8988T (cell line): ENCODE results near the gene RAP2A.

ENCODE experiments used
- DNase-seq: peaks from one replicate; pipeline ENCODE4 v3.0.0; 2011

Gene RAP2A

DNA sequence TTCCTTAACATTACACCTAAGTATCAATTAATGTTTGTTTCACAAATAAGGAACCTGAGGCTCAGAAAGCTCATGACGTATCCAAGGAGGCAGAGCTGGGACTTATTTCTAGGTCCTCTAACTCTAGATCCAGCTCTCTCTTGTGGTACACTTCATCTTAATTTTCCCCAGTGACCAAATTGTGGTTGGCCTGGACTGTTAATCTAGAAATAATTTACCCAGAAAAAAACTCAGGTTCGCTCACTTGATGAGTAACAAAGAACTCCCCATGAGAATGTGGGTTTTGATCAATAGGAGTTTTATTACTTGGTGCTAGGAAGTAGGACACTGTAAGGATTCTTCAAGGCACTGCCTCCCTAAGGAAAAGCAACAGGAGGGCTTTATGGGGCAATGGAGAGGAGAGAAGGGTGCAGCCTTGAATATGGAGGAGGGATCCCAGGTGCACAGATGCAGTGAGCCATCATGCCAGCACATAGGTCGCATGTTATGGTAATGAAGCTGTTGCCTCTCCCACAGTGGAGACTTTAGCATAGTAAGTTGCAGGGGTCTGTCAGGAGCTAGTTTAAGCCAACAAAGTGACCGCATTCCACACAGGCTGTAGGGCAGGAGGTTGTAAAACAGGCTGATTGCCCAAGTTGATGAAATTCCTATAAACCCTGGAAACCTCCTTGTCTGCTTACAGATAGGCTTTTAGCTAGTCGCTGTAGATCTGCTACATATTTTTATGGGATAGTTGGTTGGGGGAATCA, 14.7 kb downstream of the RAP2A start:
- DNase-seq: no peak

GRCh38 chr13:97454699-97455098, 20.7 kb downstream of the RAP2A start:
- no peak for DNase-seq

- DNase-seq: no peak
These were observed 22.1 kb downstream of the RAP2A start for GRCh38 chr13:97456047-97456446.

- no peak for DNase-seq
These were observed 25.3 kb downstream of the RAP2A start for GRCh38 chr13:97459215-97459777.

GRCh38 chr13:97460004-97460775, 26.2 kb downstream of the RAP2A start:
- DNase-seq: no peak

DNA sequence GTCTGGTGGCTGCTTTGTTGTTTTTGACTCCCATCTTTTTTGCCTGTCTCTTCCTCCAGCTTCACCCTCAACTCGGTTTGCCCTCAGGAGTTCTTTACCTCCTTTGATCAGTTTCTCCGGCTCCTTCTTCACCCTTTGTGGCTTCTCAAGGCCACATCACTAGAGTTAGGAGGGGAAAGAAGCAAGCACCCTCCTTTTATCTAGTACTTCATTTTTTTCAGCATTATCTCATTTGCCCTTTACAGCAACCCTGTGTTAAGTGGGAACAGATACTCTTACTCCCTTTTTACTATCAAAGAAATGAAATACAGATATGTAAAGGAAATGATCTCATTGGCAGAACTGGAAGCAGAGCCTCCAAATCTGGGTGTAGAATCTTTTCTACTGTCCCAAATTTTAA, 26.9 kb downstream of the RAP2A start:
- DNase-seq: no peak

- no peak for DNase-seq
These were observed 30.6 kb downstream of the RAP2A start for GRCh38 chr13:97464561-97464960.

GRCh38 chr13:97466722-97467121, 32.8 kb downstream of the RAP2A start:
- no peak for DNase-seq

GRCh38 chr13:97468331-97468730, 34.4 kb downstream of the RAP2A start:
- DNase-seq: no peak

DNA sequence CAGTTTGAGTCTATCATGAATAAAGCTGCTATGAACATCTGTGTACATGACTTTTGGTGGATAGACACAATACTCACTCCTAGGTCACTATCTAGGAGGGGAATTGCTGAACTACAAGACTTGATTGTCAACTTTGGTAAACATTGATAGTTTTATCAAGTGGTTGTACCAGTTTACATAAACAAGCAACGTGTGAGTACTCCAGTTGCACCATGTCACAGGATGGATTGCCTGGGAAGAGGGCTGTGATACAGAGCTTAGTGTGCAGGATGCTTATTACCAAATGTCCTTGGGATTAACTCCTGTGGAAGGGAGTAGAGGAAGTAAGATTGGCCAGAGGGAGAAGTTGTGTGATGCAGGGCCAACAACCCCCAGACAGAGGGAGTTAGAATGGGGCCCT, 37.7 kb downstream of the RAP2A start:
- no peak for DNase-seq

DNA sequence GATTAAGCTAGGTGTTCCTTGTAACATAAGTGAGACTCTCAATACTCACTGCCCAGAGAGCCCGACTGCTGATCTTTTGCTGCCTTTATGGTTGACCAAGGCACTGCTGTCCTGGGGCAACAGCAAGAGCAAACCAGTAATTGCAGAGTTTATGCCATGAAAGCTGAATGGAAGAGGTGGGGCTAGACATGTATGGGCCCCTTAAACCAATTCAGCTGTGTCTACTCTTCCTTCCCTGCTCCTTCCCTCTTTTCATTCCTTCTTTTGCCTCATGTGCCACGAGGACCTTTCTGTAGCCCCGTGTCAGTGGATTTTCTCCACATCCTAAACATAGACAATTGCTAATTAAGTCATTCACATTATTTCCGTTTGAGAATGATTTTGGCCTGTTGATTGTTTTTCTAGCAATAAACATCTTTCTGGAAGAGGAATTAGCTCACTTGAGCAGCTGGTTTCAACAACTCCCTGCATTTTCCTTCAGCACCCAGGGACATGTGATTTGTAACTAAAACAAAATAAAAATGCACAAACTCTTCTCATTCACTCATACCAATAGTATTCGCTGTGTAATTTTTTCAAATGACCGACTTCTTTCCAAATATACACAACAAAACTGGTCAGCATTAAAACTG, 40.5 kb downstream of the RAP2A start:
- no peak for DNase-seq

DNA sequence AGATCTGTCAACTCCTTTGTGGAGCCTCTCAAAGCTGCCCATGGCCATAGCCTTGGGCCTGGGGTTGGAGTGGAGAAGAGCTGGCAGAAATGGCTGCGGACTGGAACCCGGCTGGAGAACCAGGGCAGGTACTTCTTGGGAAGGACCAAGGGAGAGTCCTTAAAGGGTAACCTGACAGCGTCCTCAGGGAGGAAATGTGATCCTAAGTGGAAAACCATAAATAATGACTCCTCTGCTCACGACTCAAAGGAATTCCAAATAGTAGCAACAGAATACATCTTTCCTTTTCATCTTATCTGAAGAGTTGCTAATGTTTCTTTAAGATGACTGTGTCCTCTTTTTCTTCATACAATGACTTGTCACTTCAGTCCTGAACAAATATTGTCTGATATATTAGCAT, 41.0 kb downstream of the RAP2A start:
- no peak for DNase-seq

DNA sequence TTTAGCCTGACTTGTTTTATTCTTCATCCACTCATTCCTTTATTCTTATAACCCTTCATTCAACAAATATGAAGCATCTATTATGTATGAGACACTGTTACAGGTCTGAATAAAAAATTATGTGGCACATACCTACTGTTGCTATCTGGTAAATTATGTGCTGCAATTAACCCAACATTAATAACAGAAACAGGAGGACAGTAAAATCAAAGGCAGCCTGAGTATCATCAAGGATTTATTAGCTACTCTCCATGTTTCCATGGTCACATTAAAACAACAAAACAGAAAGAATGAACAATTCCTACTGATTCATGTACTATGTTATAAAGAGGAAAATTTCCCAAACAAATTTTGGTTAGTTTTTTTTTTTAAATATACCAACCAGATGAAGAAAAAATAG, 43.9 kb downstream of the RAP2A start:
- no peak for DNase-seq

DNA sequence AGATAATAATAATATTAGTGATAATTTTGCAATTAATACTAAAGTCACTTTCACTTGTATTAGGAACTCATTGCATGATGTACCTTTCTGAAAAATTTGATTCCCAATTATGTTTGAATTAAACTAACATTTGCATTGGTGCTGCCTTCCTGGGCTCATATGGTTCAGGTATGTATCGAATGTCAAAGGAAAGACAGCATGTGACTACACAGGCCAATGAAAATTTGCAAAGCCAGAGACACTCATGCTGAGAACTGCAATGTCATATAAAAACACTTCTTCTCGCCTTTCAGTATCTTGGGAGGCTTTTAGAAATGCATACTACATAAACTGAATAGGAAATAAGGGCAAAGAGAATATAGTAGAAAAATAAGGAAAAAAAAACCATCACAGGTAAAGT, 44.3 kb downstream of the RAP2A start:
- DNase-seq: no peak

DNA sequence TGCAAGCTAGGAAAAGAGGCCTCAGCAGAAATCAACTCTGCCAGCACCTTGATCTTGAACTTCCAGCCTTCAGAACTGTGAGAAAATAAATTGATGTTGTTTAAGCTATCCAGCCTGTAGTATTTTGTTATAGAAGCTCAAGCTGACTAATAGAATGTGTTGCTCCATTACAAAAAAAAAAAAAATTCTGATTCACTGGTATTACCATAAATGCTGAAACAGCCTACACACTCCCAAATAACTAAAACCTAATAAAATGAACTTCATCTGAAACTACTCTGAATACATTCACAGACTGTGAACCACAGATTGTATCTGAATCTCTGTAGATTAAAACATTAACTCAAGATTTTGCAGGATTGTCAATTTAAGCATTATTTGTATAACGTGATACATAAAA, 49.5 kb downstream of the RAP2A start:
- DNase-seq: no peak

DNA sequence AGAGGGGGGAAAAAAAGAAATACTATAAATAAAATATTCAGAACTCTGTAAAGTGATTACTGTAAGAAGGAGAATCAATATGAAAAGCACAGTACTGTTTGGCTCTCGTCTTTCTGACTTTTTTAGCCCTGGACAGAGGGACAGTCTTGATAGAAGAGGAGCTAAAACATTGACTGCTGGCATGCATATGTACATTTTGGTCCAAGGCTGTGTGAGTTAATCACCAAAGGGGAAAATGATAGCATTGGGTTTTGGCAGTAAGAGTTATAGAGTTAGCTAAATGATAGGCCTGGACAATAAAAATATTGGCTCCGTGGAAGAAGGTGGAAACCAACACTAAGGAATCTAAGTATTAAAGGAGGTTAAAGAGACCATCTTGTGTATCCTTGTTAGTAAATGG, 50.3 kb downstream of the RAP2A start:
- no peak for DNase-seq

- no peak for DNase-seq
These were observed 51.4 kb downstream of the RAP2A start for GRCh38 chr13:97485320-97485719.

DNA sequence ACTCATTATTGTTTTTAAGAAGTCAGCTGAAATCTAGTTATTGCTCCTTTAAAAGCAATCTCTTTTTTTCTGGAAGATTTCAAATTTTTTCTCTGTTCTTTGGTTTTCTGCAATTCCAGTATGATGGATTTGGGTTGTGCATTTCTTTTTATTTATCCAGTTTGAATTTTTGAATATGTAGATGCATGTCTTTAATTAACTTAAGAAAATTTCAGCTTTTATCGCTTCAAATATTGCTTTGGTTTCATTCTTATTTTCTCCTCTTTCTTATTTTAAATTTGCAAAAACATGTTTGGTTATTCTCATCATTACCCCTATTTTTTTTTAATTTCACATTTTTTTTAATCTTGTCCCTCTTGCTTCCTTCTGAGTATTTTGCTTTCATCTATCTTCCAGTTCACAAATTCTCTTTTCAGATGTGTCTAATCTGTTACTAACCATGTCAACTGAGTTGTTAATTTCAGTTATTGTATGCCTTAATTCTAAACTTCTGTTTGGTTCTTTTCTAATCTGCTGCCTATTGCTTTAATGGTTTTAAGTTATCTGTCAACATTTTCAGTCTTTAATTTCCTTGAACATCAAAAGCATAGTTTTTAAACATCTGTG, 56.8 kb downstream of the RAP2A start:
- no peak for DNase-seq

- no peak for DNase-seq
These were observed 57.5 kb downstream of the RAP2A start for GRCh38 chr13:97491452-97491851.

DNA sequence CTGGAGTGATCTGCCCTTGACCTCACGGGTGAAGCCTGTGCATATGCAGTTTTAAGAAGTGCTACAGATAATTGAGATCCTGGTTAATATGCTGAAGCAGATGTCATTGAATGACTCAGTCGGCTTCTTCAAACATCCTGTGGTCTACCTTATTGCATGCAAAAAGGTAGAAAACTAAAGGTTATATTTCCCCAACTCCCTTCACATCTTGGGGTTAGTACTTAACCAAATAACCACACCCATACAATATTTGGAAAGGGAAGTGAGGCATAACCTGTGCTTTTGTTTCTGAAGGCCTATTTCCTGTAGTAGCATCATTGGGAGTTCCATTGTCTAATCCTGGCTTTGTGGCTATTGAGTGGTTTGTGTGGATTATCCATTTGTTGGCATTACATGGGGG, 58.3 kb downstream of the RAP2A start:
- no peak for DNase-seq

- DNase-seq: no peak
These were observed 58.9 kb downstream of the RAP2A start for GRCh38 chr13:97492684-97493371.

DNA sequence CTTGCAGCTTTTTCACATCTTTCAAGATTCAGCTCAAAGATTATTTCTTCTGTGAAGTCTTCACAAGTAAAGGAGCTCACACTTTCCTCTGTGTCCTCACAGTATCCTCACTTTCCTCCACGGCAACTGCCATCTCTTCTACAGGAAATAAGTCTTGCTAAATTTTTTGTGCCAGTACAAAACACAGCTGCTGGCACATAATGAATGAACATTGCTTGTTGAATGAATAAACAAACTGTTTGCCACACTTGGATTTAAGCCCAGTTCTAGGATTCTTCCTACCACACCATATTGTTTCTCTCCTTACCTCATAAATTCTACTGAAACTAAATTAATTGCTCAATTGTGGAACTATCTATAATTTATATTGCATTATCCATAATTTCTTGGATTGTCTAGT, 59.5 kb downstream of the RAP2A start:
- DNase-seq: no peak

DNA sequence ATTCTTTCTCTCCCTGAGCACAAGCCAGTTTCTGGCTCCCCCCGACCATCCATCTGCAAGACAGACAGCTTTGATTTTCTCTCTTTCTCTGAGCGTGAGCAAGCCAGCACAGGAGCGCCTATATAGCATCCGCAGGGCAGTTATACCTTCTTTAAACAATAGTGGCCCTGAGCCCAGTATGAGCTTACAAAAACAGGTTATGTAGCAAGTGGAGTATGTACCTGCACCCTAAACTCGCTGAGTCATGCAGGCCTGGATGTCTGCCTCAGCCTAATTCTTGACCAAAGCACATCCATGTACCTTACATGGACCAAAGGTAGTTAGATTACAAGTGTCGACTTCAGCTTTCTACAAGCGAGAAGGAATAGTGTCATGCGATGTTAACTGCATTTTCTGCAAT, 61.7 kb downstream of the RAP2A start:
- DNase-seq: no peak
